ENCODE results near the gene GNA12.

- TF ChIP-seq POLR2A (IDR thresholded peaks at IDR 0.05) (no peak), CTCF (IDR thresholded peaks at IDR 0.05) (no peak)
Observed at GRCh38 chr7:2687881-2688318, 156.2 kb downstream of the GNA12 start, which contains the start of gene AMZ1.
